Uterus (tissue), 4 donors: Measurements from ENCODE around the gene DPH6. TPM values are rescaled to one million over a fixed set of nuclear protein-coding genes. Genes with fewer than 3 reads are reported as not detected.

Experiments used
- DNase-seq, 2 donors: peaks; one replicate each; pipeline ENCODE4 v3.0.0-alpha.2; 2019 to 2020
- H3K27ac ChIP-seq, 2 donors: fragments of 200-600 bp; sonication (generic); 1 replicate in 1 of 2; 2 replicates in 1 of 2; pipeline ENCODE4 v1.5.1; 2016 to 2018
- H3K27me3 ChIP-seq, 2 donors: fragments of 200-600 bp; sonication (generic); one replicate each; pipeline ENCODE4 v1.5.1; 2018 to 2019; ENCODE audit warnings: control low read depth in 1 of 2
- H3K36me3 ChIP-seq, 2 donors: fragments of 200-600 bp; sonication (generic); one replicate each; pipeline ENCODE4 v1.5.1; 2019; ENCODE audit warnings: control low read depth in 1 of 2
- H3K4me1 ChIP-seq, 2 donors: fragments of 200-600 bp; sonication (generic); one replicate each; pipeline ENCODE4 v1.5.1; 2018 to 2019; ENCODE audit warnings: control low read depth in 1 of 2
- H3K4me3 ChIP-seq, 2 donors: fragments of 200-600 bp; sonication (generic); 1 replicate in 1 of 2; 2 replicates in 1 of 2; pipeline ENCODE4 v1.5.1; 2018 to 2019; ENCODE audit warnings: mild to moderate bottlenecking in 1 of 2
- H3K9me3 ChIP-seq, 2 donors: fragments of 200-600 bp; sonication (generic); one replicate each; pipeline ENCODE4 v1.5.1; 2019; ENCODE audit warnings: control low read depth in 1 of 2
- POLR2A ChIP-seq, 2 donors: fragments of 450-650 bp; IDR thresholded peaks; one replicate each; pipeline ENCODE4 v1.6.1; 2016; ENCODE audit warnings: antibody characterized with exemption in 2 of 2, mild to moderate bottlenecking in 1 of 2, moderate library complexity in 1 of 2
- intact Hi-C: fragments of 100-400 bp; cut with DNase I; formaldehyde crosslinking; loops from one replicate; pipeline ENCODE4 v1.15.1; 2023; ENCODE audit warnings: low total_unique reads
- total RNA-seq, 4 donors: library from RNA; depleted of rRNA in 3 of 4; stranded (reverse); fragments of >200 nt in 3 of 4; gene quantifications; one replicate each; pipeline versions ENCODE4 v1.1.0 to v1.2.4, GENCODE V29; 2014 to 2023
- TF ChIP-seq, protein P1 (sequence below), 4 experiments: fragments of 200-600 bp in 2 of 4; fragments of 450-650 bp in 2 of 4; sonication (generic) in 2 of 4; IDR thresholded peaks; one replicate each; pipeline ENCODE4 v1.5.1; 2016 to 2019; ENCODE audit warnings: antibody characterized with exemption in 4 of 4, mild to moderate bottlenecking in 2 of 4, moderate library complexity in 1 of 4
- donor health status: DM: yes; HTN: yes; CAD: no.

The DPH6 gene
- total RNA-seq, 4 donors from 2014 or later = 19.0 to 169 (median 36.2) TPM

DNA sequence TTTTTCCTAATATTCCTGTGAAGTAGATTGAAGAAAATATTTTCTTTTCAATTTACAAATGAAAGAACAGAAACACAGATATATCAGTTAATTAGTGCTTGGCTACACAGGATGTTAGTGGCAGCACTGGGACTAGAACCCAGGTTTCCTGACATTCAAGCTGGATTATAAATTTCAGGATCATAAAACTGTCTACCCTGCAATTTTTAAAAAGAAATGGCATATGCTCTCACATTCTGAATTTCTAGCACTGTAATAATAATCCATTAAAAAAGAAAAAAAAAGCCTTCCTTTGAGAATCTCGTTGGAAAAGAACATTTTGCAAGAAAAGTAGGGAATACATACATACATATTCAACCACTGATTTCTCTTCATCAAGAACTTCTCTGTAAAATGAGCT, 9.3 kb upstream of the DPH6 start:
- Histone ChIP-seq H3K27ac (no peak overlapping the region), H3K4me1 (no peaks in the 10 kb centered on the region), H3K9me3 (no peaks in the 10 kb centered on the region), H3K4me3 (no peak overlapping the region), H3K27me3 (no peaks in the 10 kb centered on the region), H3K36me3 (no peaks in the 10 kb centered on the region)
- intact Hi-C loops = no loop called here
- no peak for DNase-seq
- TF ChIP-seq POLR2A (IDR thresholded peaks at IDR 0.05) = no peak
- TF ChIP-seq, protein P1, sequence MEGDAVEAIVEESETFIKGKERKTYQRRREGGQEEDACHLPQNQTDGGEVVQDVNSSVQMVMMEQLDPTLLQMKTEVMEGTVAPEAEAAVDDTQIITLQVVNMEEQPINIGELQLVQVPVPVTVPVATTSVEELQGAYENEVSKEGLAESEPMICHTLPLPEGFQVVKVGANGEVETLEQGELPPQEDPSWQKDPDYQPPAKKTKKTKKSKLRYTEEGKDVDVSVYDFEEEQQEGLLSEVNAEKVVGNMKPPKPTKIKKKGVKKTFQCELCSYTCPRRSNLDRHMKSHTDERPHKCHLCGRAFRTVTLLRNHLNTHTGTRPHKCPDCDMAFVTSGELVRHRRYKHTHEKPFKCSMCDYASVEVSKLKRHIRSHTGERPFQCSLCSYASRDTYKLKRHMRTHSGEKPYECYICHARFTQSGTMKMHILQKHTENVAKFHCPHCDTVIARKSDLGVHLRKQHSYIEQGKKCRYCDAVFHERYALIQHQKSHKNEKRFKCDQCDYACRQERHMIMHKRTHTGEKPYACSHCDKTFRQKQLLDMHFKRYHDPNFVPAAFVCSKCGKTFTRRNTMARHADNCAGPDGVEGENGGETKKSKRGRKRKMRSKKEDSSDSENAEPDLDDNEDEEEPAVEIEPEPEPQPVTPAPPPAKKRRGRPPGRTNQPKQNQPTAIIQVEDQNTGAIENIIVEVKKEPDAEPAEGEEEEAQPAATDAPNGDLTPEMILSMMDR (IDR thresholded peaks at IDR 0.05) = no peak

DNA sequence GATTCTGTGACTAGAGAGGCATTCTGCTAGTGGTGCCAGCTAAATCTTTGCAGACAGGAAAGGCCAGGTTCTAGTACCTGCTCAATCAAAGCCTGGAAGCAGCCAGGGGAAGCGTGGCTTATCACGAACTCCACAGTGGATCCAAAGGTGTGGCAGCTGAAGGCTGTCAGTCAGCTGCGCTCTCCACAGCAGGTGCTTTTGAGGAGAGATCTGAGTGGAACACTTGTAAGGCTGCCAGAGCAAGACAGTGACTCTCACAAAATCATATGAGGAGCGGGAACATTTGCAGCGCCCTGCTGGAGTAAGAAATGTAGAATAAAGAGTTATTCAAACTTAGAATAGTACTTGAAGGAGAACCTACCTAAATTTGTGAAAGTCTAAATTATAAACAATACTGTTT, 5.0 kb upstream of the DPH6 start:
- Histone ChIP-seq H3K27ac (no peak overlapping the region), H3K4me1 (no peaks in the 10 kb centered on the region)
- intact Hi-C loops = no loop called here

DNA sequence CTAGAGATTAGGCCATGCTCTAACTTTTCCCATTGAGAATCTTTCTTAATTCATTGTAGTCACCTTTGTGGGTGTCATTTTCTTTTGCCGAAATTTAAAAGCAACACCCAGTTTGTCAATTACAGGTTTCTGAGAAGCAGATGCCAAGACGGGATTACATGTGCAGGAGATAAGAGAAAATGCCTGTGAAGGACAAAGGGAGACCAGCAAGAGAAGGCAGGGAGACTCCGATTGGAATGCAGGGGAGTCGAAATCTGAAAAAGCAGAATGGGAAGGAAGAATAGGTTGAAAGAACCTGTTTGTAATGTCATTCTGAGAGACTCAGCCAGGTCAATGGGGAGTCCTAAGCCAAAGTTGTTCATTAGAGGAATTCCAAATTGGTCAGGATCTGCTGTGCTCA, 3.6 kb upstream of the DPH6 start:
- no peak for DNase-seq
- H3K27me3 ChIP-seq = no peaks in the 10 kb centered on the region
- intact Hi-C loops = no loop called here
- no peak overlapping the region for H3K4me3 ChIP-seq
- H3K9me3 ChIP-seq = no peaks in the 10 kb centered on the region
- H3K36me3 ChIP-seq = no peaks in the 10 kb centered on the region
- no peak overlapping the region for H3K27ac ChIP-seq
- H3K4me1 ChIP-seq = no peaks in the 10 kb centered on the region
- TF ChIP-seq POLR2A (IDR thresholded peaks at IDR 0.05) = no peak
- TF ChIP-seq, protein P1 (IDR thresholded peaks at IDR 0.05) = no peak

More for the DNA sequence above, 5.0 kb upstream of the DPH6 start:
- no peak for DNase-seq
- TF ChIP-seq POLR2A (IDR thresholded peaks at IDR 0.05) = no peak
- TF ChIP-seq, protein P1 (IDR thresholded peaks at IDR 0.05) = no peak
- Histone ChIP-seq H3K9me3 (no peaks in the 10 kb centered on the region), H3K27me3 (no peaks in the 10 kb centered on the region), H3K4me3 (no peak overlapping the region), H3K36me3 (no peaks in the 10 kb centered on the region)

DNA sequence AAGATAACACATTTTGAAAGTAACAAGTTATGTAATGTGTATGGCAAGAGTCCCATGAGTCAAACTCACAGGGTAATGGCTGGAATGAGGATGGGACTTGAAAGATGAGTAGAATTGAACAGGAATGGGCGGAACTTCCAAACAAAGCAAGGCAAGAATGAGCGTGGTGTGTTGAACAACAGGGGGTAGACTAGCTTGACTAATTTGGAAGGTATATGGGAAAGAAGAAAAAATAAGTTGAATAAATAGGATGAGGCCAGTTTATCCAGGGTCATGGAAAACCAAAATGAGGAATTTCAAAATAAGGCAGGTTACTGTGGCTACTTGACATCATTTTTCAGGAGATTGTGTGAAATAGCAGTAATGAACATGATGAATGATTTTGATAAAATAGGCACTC, 2.5 kb upstream of the DPH6 start:
- intact Hi-C loops = no loop called here
- no peaks in the 10 kb centered on the region for H3K4me1 ChIP-seq
- no peaks in the 10 kb centered on the region for H3K36me3 ChIP-seq
- no peak for DNase-seq
- no peaks in the 10 kb centered on the region for H3K9me3 ChIP-seq
- H3K27ac ChIP-seq = no peak overlapping the region
- TF ChIP-seq POLR2A (IDR thresholded peaks at IDR 0.05) = no peak
- TF ChIP-seq, protein P1 (IDR thresholded peaks at IDR 0.05) = no peak
- H3K4me3 ChIP-seq = no peak overlapping the region
- H3K27me3 ChIP-seq = no peaks in the 10 kb centered on the region

DNA sequence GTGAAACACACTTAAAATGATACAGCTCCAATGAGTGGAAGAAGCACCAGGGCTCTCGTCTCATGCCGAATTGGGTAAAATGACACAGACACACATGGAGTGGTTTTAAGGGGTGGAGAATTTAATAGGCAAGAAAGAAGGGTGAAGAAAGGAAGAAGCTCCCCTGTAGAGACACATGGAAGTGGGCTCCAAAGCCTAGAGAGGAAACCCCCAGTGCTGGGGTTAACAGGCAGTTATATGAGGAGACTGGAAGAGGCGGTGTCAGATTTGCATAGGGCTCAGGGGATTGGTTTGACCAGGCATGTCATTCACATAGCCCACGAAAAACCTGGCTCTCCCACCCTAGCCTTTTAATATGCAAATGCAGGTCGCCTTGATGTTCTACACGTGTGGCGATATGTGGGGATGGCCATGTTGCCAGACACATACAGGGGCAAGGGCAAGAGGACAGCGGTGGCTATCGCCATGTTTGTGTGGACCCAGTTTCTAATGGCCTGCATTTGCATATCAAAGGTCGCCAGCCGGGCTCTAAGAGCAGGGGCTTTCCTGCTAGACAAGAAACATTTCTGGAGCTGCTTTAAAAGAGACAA, 1.9 kb upstream of the DPH6 start:
- no peak overlapping the region for H3K27ac ChIP-seq
- intact Hi-C loops = no loop called here
- no peaks in the 10 kb centered on the region for H3K36me3 ChIP-seq
- no peaks in the 10 kb centered on the region for H3K27me3 ChIP-seq
- no peaks in the 10 kb centered on the region for H3K9me3 ChIP-seq
- no peak overlapping the region for H3K4me3 ChIP-seq
- TF ChIP-seq POLR2A (IDR thresholded peaks at IDR 0.05) = no peak
- TF ChIP-seq, protein P1 (IDR thresholded peaks at IDR 0.05) = no peak
- no peak for DNase-seq
- no peaks in the 10 kb centered on the region for H3K4me1 ChIP-seq
